Measurements from ENCODE around the gene STIP1. TPM values are rescaled to one million over a fixed set of nuclear protein-coding genes. Genes with fewer than 3 reads are reported as not detected.

Gene STIP1
- total and polyA plus RNA-seq, 9 of the 15 experiments (the other 6 are each of a cell fraction or from before 2014, with no cell fraction given) = 58.1 to 465 (median 346) TPM

DNA sequence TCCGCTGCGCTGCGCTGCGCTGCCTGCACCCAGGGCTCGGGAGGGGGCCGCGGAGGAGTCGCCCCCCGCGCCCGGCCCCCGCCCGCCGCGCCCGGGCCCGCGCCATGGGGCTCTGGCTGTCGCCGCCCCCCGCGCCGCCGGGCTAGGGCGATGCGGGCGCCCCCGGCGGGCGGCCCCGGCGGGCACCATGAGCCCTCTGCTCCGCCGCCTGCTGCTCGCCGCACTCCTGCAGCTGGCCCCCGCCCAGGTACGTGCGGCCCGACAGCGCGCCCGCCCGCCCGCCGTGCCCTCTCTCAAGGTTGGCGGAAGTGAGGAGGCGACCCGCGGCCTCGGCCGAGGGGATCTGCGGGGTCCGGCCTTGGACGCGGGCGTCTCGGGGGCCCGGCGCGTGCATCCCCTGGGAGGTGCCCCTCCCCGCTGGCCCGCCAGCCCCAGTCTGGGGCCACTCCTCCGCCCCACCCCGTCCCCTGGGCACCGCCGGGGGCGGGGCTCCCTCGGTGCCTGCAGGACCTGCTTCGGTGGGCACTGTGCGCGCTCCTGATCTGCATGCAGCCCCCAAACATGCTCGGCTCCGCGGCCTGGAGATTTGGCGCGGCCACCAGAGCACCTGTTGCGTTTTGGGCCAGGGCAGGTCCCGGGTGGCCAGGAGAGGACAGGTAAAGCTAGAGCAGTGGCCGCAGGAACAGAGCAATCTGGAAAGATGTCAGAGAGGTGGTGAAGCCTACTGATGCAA, 48.8 kb downstream of the STIP1 start (continued):
- TF ChIP-seq, protein P1, sequence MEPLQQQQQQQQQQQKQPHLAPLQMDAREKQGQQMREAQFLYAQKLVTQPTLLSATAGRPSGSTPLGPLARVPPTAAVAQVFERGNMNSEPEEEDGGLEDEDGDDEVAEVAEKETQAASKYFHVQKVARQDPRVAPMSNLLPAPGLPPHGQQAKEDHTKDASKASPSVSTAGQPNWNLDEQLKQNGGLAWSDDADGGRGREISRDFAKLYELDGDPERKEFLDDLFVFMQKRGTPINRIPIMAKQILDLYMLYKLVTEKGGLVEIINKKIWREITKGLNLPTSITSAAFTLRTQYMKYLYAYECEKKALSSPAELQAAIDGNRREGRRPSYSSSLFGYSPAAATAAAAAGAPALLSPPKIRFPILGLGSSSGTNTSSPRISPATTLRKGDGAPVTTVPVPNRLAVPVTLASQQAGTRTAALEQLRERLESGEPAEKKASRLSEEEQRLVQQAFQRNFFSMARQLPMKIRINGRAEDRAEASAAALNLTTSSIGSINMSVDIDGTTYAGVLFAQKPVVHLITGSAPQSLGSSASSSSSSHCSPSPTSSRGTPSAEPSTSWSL (CRISPR knock-in tag; IDR thresholded peaks at IDR 0.05; ENCODE audit: borderline replicate concordance) = no peak
- peak; percentile 27 for TF ChIP-seq KDM5B (IDR thresholded peaks at IDR 0.05; ENCODE audit: insufficient replicate concordance, low read depth, low read length)
- TF ChIP-seq NONO (IDR thresholded peaks at IDR 0.05; ENCODE audit: low read depth in 2 of 2, low read length in 1 of 2) = 0 out of 4 replicates have a peak, but pooled peaks of 1 of the 2 experiments have one; percentile 44
- TF ChIP-seq RBFOX2 (IDR thresholded peaks at IDR 0.05; ENCODE audit: low read depth, low read length) = peak; percentile 48; the same call in 1 of the 2 replicates
- TF ChIP-seq EZH2 (IDR thresholded peaks at IDR 0.05; ENCODE audit: borderline replicate concordance, low read depth, low read length) = no peak
- TF ChIP-seq, protein P2, sequence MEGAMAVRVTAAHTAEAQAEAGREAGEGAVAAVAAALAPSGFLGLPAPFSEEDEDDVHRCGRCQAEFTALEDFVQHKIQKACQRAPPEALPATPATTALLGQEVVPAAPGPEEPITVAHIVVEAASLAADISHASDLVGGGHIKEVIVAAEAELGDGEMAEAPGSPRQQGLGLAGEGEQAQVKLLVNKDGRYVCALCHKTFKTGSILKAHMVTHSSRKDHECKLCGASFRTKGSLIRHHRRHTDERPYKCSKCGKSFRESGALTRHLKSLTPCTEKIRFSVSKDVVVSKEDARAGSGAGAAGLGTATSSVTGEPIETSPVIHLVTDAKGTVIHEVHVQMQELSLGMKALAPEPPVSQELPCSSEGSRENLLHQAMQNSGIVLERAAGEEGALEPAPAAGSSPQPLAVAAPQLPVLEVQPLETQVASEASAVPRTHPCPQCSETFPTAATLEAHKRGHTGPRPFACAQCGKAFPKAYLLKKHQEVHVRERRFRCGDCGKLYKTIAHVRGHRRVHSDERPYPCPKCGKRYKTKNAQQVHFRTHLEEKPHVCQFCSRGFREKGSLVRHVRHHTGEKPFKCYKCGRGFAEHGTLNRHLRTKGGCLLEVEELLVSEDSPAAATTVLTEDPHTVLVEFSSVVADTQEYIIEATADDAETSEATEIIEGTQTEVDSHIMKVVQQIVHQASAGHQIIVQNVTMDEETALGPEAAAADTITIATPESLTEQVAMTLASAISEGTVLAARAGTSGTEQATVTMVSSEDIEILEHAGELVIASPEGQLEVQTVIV (CRISPR knock-in tag; IDR thresholded peaks at IDR 0.05; ENCODE audit: borderline replicate concordance) = no peak
- TF ChIP-seq, protein P3, sequence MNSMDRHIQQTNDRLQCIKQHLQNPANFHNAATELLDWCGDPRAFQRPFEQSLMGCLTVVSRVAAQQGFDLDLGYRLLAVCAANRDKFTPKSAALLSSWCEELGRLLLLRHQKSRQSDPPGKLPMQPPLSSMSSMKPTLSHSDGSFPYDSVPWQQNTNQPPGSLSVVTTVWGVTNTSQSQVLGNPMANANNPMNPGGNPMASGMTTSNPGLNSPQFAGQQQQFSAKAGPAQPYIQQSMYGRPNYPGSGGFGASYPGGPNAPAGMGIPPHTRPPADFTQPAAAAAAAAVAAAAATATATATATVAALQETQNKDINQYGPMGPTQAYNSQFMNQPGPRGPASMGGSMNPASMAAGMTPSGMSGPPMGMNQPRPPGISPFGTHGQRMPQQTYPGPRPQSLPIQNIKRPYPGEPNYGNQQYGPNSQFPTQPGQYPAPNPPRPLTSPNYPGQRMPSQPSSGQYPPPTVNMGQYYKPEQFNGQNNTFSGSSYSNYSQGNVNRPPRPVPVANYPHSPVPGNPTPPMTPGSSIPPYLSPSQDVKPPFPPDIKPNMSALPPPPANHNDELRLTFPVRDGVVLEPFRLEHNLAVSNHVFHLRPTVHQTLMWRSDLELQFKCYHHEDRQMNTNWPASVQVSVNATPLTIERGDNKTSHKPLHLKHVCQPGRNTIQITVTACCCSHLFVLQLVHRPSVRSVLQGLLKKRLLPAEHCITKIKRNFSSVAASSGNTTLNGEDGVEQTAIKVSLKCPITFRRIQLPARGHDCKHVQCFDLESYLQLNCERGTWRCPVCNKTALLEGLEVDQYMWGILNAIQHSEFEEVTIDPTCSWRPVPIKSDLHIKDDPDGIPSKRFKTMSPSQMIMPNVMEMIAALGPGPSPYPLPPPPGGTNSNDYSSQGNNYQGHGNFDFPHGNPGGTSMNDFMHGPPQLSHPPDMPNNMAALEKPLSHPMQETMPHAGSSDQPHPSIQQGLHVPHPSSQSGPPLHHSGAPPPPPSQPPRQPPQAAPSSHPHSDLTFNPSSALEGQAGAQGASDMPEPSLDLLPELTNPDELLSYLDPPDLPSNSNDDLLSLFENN (IDR thresholded peaks at IDR 0.05; ENCODE audit: low read depth in 2 of 2, low read length in 2 of 2) = no peak
- TF ChIP-seq, protein P4, sequence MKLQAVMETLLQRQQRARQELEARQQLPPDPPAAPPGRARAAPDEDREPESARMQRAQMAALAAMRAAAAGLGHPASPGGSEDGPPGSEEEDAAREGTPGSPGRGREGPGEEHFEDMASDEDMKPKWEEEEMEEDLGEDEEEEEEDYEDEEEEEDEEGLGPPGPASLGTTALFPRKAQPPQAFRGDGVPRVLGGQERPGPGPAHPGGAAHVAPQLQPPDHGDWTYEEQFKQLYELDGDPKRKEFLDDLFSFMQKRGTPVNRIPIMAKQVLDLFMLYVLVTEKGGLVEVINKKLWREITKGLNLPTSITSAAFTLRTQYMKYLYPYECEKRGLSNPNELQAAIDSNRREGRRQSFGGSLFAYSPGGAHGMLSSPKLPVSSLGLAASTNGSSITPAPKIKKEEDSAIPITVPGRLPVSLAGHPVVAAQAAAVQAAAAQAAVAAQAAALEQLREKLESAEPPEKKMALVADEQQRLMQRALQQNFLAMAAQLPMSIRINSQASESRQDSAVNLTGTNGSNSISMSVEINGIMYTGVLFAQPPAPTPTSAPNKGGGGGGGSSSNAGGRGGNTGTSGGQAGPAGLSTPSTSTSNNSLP (IDR thresholded peaks at IDR 0.05; ENCODE audit: borderline replicate concordance, low read depth, low read length) = no peak
- TF ChIP-seq, protein P5, sequence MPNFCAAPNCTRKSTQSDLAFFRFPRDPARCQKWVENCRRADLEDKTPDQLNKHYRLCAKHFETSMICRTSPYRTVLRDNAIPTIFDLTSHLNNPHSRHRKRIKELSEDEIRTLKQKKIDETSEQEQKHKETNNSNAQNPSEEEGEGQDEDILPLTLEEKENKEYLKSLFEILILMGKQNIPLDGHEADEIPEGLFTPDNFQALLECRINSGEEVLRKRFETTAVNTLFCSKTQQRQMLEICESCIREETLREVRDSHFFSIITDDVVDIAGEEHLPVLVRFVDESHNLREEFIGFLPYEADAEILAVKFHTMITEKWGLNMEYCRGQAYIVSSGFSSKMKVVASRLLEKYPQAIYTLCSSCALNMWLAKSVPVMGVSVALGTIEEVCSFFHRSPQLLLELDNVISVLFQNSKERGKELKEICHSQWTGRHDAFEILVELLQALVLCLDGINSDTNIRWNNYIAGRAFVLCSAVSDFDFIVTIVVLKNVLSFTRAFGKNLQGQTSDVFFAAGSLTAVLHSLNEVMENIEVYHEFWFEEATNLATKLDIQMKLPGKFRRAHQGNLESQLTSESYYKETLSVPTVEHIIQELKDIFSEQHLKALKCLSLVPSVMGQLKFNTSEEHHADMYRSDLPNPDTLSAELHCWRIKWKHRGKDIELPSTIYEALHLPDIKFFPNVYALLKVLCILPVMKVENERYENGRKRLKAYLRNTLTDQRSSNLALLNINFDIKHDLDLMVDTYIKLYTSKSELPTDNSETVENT (CRISPR knock-in tag; IDR thresholded peaks at IDR 0.05) = peak; percentile 21; the same call in 1 of the 2 replicates
- no peak for TF ChIP-seq NR2C2 (CRISPR knock-in tag; IDR thresholded peaks at IDR 0.05)
- 0 out of 2 replicates have a peak, but pooled peaks have one; percentile 23 for TF ChIP-seq NR2C2 (tag; IDR thresholded peaks at IDR 0.05)
- TF ChIP-seq POLR2G (IDR thresholded peaks at IDR 0.05; ENCODE audit: low read depth, low read length) = peak; percentile 67
